OCI-LY1 (cell line): ENCODE data around the gene YEATS2.
"Not testable (repeated sequence)": the region's sequence is repeated elsewhere in the genome, so short reads cannot be mapped to it uniquely, and the experiment has no call there.

ENCODE experiments used
- H2AFZ ChIP-seq: fragments of 200-600 bp; sonication (generic), shearing (Covaris generic); 2 replicates; pipeline ENCODE4 v1.6.0; 2014; ENCODE audit warnings: antibody characterized with exemption, mild to moderate bottlenecking, low read length
- H3F3A ChIP-seq: fragments of 200-600 bp; sonication (generic), shearing (Covaris generic); 2 replicates; pipeline ENCODE4 v1.6.0; 2014; ENCODE audit warnings: mild to moderate bottlenecking, antibody characterized with exemption, low read length, moderate library complexity; ENCODE audit not compliant: insufficient read depth
- H3K27ac ChIP-seq: fragments of 200-600 bp; sonication (generic); 2 replicates; pipeline ENCODE4 v1.5.1; 2014; ENCODE audit warnings: low read length, mixed run types, mild to moderate bottlenecking, low read depth; ENCODE audit not compliant: poor library complexity, severe bottlenecking
- H3K27me3 ChIP-seq: fragments of 200-600 bp; sonication (generic); 2 replicates; pipeline ENCODE4 v1.6.0; 2014; ENCODE audit warnings: antibody characterized with exemption, mild to moderate bottlenecking, low read length, moderate library complexity; ENCODE audit not compliant: insufficient read depth
- H3K36me3 ChIP-seq: fragments of 200-600 bp; sonication (generic); 2 replicates; pipeline ENCODE4 v1.6.1; 2014; ENCODE audit warnings: mild to moderate bottlenecking, antibody characterized with exemption, low read length, moderate library complexity, mixed read lengths; ENCODE audit not compliant: insufficient read depth
- H3K4me1 ChIP-seq: fragments of 200-600 bp; sonication (generic); 2 replicates; pipeline ENCODE4 v1.5.1; 2014; ENCODE audit warnings: mild to moderate bottlenecking, low read length, moderate library complexity; ENCODE audit not compliant: insufficient read depth, severe bottlenecking
- H3K4me2 ChIP-seq: fragments of 200-600 bp; sonication (generic), shearing (Covaris generic); 2 replicates; pipeline ENCODE4 v1.6.1; 2014; ENCODE audit warnings: low read length
- H3K4me3 ChIP-seq: fragments of 200-600 bp; sonication (generic); 2 replicates; pipeline ENCODE4 v1.5.1; 2014; ENCODE audit warnings: low read length, low read depth, mild to moderate bottlenecking, mixed read lengths; ENCODE audit not compliant: poor library complexity, severe bottlenecking
- H3K79me2 ChIP-seq: fragments of 200-600 bp; shearing (Covaris generic); 2 replicates; pipeline ENCODE4 v1.6.1; 2016; ENCODE audit warnings: mixed run types, low read length, mixed read lengths; ENCODE audit not compliant: insufficient read depth
- H3K9ac ChIP-seq: fragments of 200-600 bp; sonication (generic), shearing (Covaris generic); 2 replicates; pipeline ENCODE4 v1.6.1; 2014; ENCODE audit warnings: mild to moderate bottlenecking, low read length, mixed read lengths
- H3K9me2 ChIP-seq: fragments of 200-600 bp; sonication (generic), shearing (Covaris generic); 2 replicates; pipeline ENCODE4 v1.6.1; 2014; ENCODE audit warnings: low read depth, mild to moderate bottlenecking, low read length, mixed read lengths
- H3K9me3 ChIP-seq: fragments of 200-600 bp; shearing (Covaris generic); 2 replicates; pipeline ENCODE4 v1.6.1; 2014; ENCODE audit warnings: low read length, mixed read lengths
- H4K20me1 ChIP-seq: fragments of 200-600 bp; sonication (generic), shearing (Covaris generic); 2 replicates; pipeline ENCODE4 v1.6.0; 2016; ENCODE audit warnings: mild to moderate bottlenecking, low read length; ENCODE audit not compliant: insufficient read depth
- EZH2 ChIP-seq: fragments of 200-600 bp; sonication (generic), shearing (Covaris generic); IDR thresholded peaks from 2 replicates; pipeline ENCODE4 v1.8.0; 2017; ENCODE audit warnings: borderline replicate concordance, mixed run types, mild to moderate bottlenecking, antibody characterized with exemption, low read length, moderate library complexity, mixed read lengths
- TF ChIP-seq, protein P1 (sequence below): fragments of 200-600 bp; sonication (generic), shearing (Covaris generic); IDR thresholded peaks from 2 replicates; pipeline ENCODE4 v1.5.1; 2017; ENCODE audit warnings: mild to moderate bottlenecking, antibody characterized with exemption, low read length, moderate library complexity, mixed read lengths

Gene YEATS2

DNA sequence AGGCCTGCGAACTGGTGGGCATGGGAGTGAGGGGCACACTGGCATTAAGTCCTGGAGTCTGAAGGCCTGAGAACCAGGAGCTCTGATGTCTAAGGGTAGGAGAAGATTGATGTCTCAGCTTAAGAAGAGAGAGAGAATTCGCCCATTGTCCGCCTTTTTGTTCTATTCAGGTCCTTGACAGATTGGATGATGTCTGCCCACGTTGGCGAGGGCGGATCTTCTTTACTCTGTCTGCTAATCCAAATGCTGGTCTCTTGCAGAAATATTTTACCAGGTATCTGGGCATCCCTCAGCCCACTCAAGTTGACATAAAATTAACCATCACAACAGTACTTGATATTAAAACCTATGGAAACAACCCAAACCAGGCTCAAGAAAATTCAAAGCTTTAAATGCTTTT is 83.6 kb downstream of the YEATS2 start:
- peaks cover 95% of the 10 kb centered on the region for H3K36me3 ChIP-seq

DNA sequence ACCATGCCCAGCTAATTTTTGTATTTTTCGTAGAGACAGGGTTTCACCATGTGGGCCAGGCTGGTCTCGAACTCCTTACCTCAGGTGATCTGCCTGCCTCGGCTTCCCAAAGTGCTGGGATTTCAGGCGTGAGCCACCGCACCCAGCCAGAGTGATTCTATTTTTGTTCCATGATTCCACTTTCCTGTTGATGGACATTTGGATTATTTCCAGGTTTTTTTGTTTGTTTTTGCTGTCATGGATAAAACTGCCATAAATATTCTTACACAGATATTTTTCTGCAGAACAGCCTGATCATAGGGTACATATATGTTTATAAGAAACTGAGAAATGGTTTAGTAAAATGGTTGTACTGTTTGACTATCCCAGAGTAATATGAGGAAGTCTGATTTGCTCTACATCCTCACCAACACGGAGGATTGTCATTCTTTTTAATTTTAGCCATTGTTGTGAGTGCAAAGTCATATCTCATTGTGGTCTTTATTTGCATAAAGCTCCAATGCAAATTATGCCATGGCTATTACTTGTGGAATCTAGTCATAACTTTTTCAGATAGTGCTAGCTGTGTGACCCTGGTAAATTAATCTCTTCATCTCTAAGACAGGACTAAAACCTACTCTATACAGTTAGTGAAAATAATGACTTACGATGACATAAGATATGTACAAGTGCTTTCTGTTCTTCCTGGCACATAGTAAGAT is 85.1 kb downstream of the YEATS2 start:
- H3K4me3 ChIP-seq = no peak overlapping the region
- H3K9me2 ChIP-seq = no peaks in the 10 kb centered on the region
- peaks cover 7% of the 10 kb centered on the region for H3K4me1 ChIP-seq
- H3K27me3 ChIP-seq = no peaks in the 10 kb centered on the region
- no peak overlapping the region for H2AFZ ChIP-seq
- no peak overlapping the region for H3K27ac ChIP-seq
- H3K9me3 ChIP-seq = no peaks in the 10 kb centered on the region
- no peak for TF ChIP-seq EZH2
- TF ChIP-seq, protein P1, sequence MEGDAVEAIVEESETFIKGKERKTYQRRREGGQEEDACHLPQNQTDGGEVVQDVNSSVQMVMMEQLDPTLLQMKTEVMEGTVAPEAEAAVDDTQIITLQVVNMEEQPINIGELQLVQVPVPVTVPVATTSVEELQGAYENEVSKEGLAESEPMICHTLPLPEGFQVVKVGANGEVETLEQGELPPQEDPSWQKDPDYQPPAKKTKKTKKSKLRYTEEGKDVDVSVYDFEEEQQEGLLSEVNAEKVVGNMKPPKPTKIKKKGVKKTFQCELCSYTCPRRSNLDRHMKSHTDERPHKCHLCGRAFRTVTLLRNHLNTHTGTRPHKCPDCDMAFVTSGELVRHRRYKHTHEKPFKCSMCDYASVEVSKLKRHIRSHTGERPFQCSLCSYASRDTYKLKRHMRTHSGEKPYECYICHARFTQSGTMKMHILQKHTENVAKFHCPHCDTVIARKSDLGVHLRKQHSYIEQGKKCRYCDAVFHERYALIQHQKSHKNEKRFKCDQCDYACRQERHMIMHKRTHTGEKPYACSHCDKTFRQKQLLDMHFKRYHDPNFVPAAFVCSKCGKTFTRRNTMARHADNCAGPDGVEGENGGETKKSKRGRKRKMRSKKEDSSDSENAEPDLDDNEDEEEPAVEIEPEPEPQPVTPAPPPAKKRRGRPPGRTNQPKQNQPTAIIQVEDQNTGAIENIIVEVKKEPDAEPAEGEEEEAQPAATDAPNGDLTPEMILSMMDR = no peak
- H3K36me3 ChIP-seq = peaks cover 94% of the 10 kb centered on the region
- no peaks in the 10 kb centered on the region for H3K79me2 ChIP-seq
- H3F3A ChIP-seq = no peaks in the 10 kb centered on the region
- no peaks in the 10 kb centered on the region for H4K20me1 ChIP-seq
- H3K9ac ChIP-seq = no peak overlapping the region
- no peak overlapping the region for H3K4me2 ChIP-seq

More for the DNA sequence above, 83.6 kb downstream of the YEATS2 start:
- no peaks in the 10 kb centered on the region for H4K20me1 ChIP-seq
- H3K4me3 ChIP-seq = no peak overlapping the region
- H3K4me2 ChIP-seq = no peak overlapping the region
- H3K9me3 ChIP-seq = no peaks in the 10 kb centered on the region
- TF ChIP-seq, protein P1 = no peak
- TF ChIP-seq EZH2 = no peak
- no peaks in the 10 kb centered on the region for H3K79me2 ChIP-seq
- no peak overlapping the region for H3K27ac ChIP-seq
- H2AFZ ChIP-seq = no peak overlapping the region
- no peaks in the 10 kb centered on the region for H3K27me3 ChIP-seq
- peaks cover 7% of the 10 kb centered on the region for H3K4me1 ChIP-seq
- H3K9me2 ChIP-seq = no peaks in the 10 kb centered on the region
- H3K9ac ChIP-seq = no peak overlapping the region
- no peaks in the 10 kb centered on the region for H3F3A ChIP-seq

DNA sequence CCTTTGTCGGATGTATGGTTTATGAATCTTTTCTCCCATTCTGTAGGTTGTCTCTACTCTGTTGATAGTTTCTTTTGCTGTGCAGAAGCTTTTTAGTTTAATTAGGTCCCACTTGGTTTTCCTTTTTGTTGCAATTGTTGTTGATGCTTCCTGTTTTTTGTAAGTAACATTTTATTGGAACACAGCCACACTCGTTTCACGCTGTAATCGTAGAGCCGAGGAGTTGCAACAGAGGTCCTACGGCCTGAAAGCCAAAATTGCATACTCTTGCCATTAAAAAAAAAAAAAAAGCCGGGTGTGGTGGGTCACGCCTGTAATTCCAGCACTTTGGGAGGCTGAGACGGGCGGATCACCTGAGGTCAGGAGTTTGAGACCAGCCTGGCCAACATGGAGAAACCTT is 86.9 kb downstream of the YEATS2 start:
- H3K4me3 ChIP-seq, H3K9ac ChIP-seq, H3K79me2 ChIP-seq, H3K27me3 ChIP-seq, H3K9me3 ChIP-seq, H3K4me2 ChIP-seq, H4K20me1 ChIP-seq, H3K4me1 ChIP-seq, H3K27ac ChIP-seq, H2AFZ ChIP-seq, H3F3A ChIP-seq, H3K9me2 ChIP-seq: not testable (repeated sequence)
- peaks cover 92% of the 10 kb centered on the region for H3K36me3 ChIP-seq

DNA sequence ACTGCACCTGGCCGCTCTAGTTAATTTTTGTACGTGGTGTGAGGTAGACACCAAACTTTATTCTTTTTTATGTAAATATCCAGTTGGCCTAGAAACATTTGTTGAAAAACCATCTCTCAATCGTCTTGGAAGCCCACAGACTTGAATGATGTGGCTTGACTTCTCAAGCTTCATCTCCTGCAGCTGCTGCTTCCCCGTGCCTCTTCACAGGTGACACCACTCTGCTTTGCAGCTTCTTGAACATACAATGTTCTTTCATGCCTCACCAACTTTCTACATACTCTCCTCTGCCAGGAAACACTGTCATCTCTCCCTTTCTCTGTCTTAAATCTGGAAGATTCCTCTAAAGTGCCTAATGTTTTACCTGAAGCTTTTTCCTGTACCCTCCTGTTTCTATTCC is 92.2 kb downstream of the YEATS2 start:
- H3K36me3 ChIP-seq = peaks cover 93% of the 10 kb centered on the region
- no peak overlapping the region for H3K4me2 ChIP-seq
- H3K79me2 ChIP-seq = no peaks in the 10 kb centered on the region
- H3F3A ChIP-seq = no peaks in the 10 kb centered on the region
- H3K9ac ChIP-seq = no peak overlapping the region
- no peaks in the 10 kb centered on the region for H3K27me3 ChIP-seq
- no peaks in the 10 kb centered on the region for H3K9me2 ChIP-seq
- no peaks in the 10 kb centered on the region for H3K4me1 ChIP-seq
- no peak overlapping the region for H3K27ac ChIP-seq
- TF ChIP-seq, protein P1 = no peak
- H2AFZ ChIP-seq = no peak overlapping the region
- H3K4me3 ChIP-seq = no peak overlapping the region
- H3K9me3 ChIP-seq = no peaks in the 10 kb centered on the region
- H4K20me1 ChIP-seq = 0 out of 2 replicates have a peak, but pooled peaks cover 3% of the 10 kb centered on the region
